HepG2 (cell line): ENCODE measurements around the gene PADI1. TPM values are rescaled to one million over a fixed set of nuclear protein-coding genes. Genes with fewer than 3 reads are reported as not detected.

ENCODE experiments used
- ASH2L ChIP-seq: fragments of 300-600, 200-600 bp; sonication (generic); IDR thresholded peaks from 2 replicates; pipeline ENCODE4 v1.7.0; 2017; ENCODE audit warnings: low read depth, mild to moderate bottlenecking, moderate library complexity, mixed read lengths, low read length; ENCODE audit not compliant: insufficient read length
- BCL3 ChIP-seq: sonication (generic); formaldehyde crosslinking; IDR thresholded peaks from 2 replicates; pipeline ENCODE4 v1.5.1; 2020; ENCODE audit warnings: mild to moderate bottlenecking, missing genetic modification reagents, moderate library complexity
- BCL6 ChIP-seq: IDR thresholded peaks from 2 replicates; pipeline ENCODE4 v1.6.1; 2016; ENCODE audit warnings: missing genetic modification reagents, missing compliant biosample characterization
- E2F5 ChIP-seq: sonication (generic); formaldehyde crosslinking; conservative IDR thresholded peaks from 2 replicates; pipeline ENCODE4 v1.4.0; 2020; ENCODE audit warnings: missing genetic modification reagents
- JUND ChIP-seq: sonication (generic); formaldehyde crosslinking; IDR thresholded peaks from 2 replicates; pipeline ENCODE4 v1.8.0; 2022; ENCODE audit warnings: mild to moderate bottlenecking, missing genetic modification reagents
- KDM6A ChIP-seq: IDR thresholded peaks from 2 replicates; pipeline ENCODE4 v1.6.1; 2016; ENCODE audit warnings: low read depth
- MED1 ChIP-seq: sonication (generic); formaldehyde crosslinking; IDR thresholded peaks from 2 replicates; pipeline ENCODE4 v1.4.0; 2020; ENCODE audit warnings: missing genetic modification reagents
- MTA3 ChIP-seq: sonication (generic); formaldehyde crosslinking; IDR thresholded peaks from 2 replicates; pipeline ENCODE4 v1.4.0; 2020; ENCODE audit warnings: missing genetic modification reagents
- NCOA2 ChIP-seq: sonication (generic); formaldehyde crosslinking; IDR thresholded peaks from 2 replicates; pipeline ENCODE4 v1.8.0; 2022; ENCODE audit warnings: inconsistent platforms
- NFKB2 ChIP-seq: sonication (generic); formaldehyde crosslinking; IDR thresholded peaks from 2 replicates; pipeline ENCODE4 v1.4.0; 2020; ENCODE audit warnings: missing genetic modification reagents, borderline replicate concordance
- REXO4 ChIP-seq: sonication (generic); formaldehyde crosslinking; IDR thresholded peaks from 2 replicates; pipeline ENCODE4 v1.8.0; 2022; ENCODE audit warnings: missing genetic modification reagents, mild to moderate bottlenecking, borderline replicate concordance
- RXRA ChIP-seq: sonication (generic); formaldehyde crosslinking; IDR thresholded peaks from 2 replicates; pipeline ENCODE4 v1.5.1; 2020; ENCODE audit warnings: missing genetic modification reagents
- TCF7L2 ChIP-seq: IDR thresholded peaks from 2 replicates; pipeline ENCODE4 v1.6.1; 2011; ENCODE audit warnings: mild to moderate bottlenecking, low read depth, low read length, moderate library complexity
- ZNF646 ChIP-seq: sonication (generic); formaldehyde crosslinking; IDR thresholded peaks from 2 replicates; pipeline ENCODE4 v1.9.0; 2021; ENCODE audit warnings: mild to moderate bottlenecking, missing genetic modification reagents
- ZNF720 ChIP-seq: sonication (generic); formaldehyde crosslinking; IDR thresholded peaks from 2 replicates; pipeline ENCODE4 v1.4.0; 2020; ENCODE audit warnings: missing genetic modification reagents
- ZNF768 ChIP-seq: sonication (generic); formaldehyde crosslinking; IDR thresholded peaks from 2 replicates; pipeline ENCODE4 v1.4.0; 2020; ENCODE audit warnings: missing genetic modification reagents
- ZSCAN30 ChIP-seq: sonication (generic); formaldehyde crosslinking; IDR thresholded peaks from 2 replicates; pipeline ENCODE4 v1.5.0; 2020; ENCODE audit warnings: mild to moderate bottlenecking, missing genetic modification reagents
- polyA plus RNA-seq, 8 experiments: library from polyadenylated mRNA; depleted of rRNA in 3 of 8; stranded (reverse) in 7 of 8; unstranded in 1 of 8; fragments of >200 nt; fragmentation: Illumina TruSeq in 4 of 8; extraction: Trizol in 4 of 8; gene quantifications; 2 replicates each; pipeline versions ENCODE4 v1.2.1 to v1.2.3, GENCODE V29; 2011 to 2016; ENCODE audit warnings: low read depth in 4 of 8, missing spikeins in 1 of 8, mixed read lengths in 1 of 8; ENCODE audit not compliant: insufficient read depth in 1 of 8
- total RNA-seq, 5 experiments: library from RNA; depleted of rRNA; stranded (reverse); fragments of >200 nt; fragmentation: Illumina TruSeq; extraction: Trizol; gene quantifications; 2 replicates each; pipeline ENCODE4 v1.2.3, GENCODE V29; 2016; ENCODE audit warnings: low read depth in 1 of 5

Gene PADI1
- total and polyA plus RNA-seq, 2 of the 13 experiments (the other 11 are each of a cell fraction or from before 2014, with no cell fraction given), result not detected

- TF ChIP-seq E2F5, result no peak
- TF ChIP-seq JUND, result peak; percentile 52; the same call in 1 of the 2 replicates
- TF ChIP-seq MTA3, result no peak
- TF ChIP-seq RXRA (CRISPR knock-in tag), result peak; percentile 42; the same call in 1 of the 2 replicates
- no peak for TF ChIP-seq KDM6A (CRISPR knock-in tag)
- no peak for TF ChIP-seq MED1
- TF ChIP-seq REXO4 (CRISPR knock-in tag), result no peak
- TF ChIP-seq ZNF720 (CRISPR knock-in tag), result no peak
- no peak for TF ChIP-seq TCF7L2
- peak; percentile 32; the same call in 1 of the 2 replicates for TF ChIP-seq ZNF768 (CRISPR knock-in tag)
- no peak for TF ChIP-seq BCL3 (CRISPR knock-in tag)
- TF ChIP-seq ZSCAN30 (CRISPR knock-in tag), result no peak
- TF ChIP-seq BCL6 (CRISPR knock-in tag), result no peak
- TF ChIP-seq ASH2L, result no peak
- TF ChIP-seq NCOA2 (CRISPR knock-in tag), result no peak
- no peak for TF ChIP-seq ZNF646
- TF ChIP-seq NFKB2, result no peak
These were observed 32.0 kb downstream of the PADI1 start (continued) for GRCh38 chr1:17236779-17237560.
